PC-9 (cell line): ENCODE data around the gene IRF5. TPM values are rescaled to one million over a fixed set of nuclear protein-coding genes. Genes with fewer than 3 reads are reported as not detected.

ENCODE experiments used
- BruUV-seq: library from RNA; stranded (reverse); fragments of 400-500 nt; replicated peaks from 2 replicates; lab custom pipeline; 2021; lab: Mats Ljungman, UMichigan
- CTCF ChIA-PET: fragments of 300-600 bp; sonication (Branson Sonifier 250); formaldehyde crosslinking; loops from one replicate; lab custom pipeline; 2022; ENCODE audit warnings: antibody characterized with exemption; lab: Charles Lee
- POLR2A ChIA-PET: fragments of 300-600 bp; sonication (Branson Sonifier 250); formaldehyde crosslinking; loops from one replicate; lab custom pipeline; 2022; ENCODE audit warnings: antibody characterized with exemption; ENCODE audit not compliant: unreplicated experiment; lab: Charles Lee
- DNase-seq, 2 experiments: peaks; one replicate each; pipeline versions ENCODE4 v3.0.0 to v3.0.0-alpha.2; 2015 to 2022; ENCODE audit warnings: mixed read lengths in 1 of 2
- H2AFZ ChIP-seq: fragments of 200-600 bp; sonication (generic); 2 replicates; pipeline ENCODE4 v1.8.1; 2017; ENCODE audit warnings: antibody characterized with exemption
- H3F3A ChIP-seq: fragments of 200-600 bp; sonication (generic); 2 replicates; pipeline ENCODE4 v1.8.1; 2017; ENCODE audit warnings: antibody characterized with exemption, mild to moderate bottlenecking, low read depth; ENCODE audit not compliant: insufficient read depth
- H3K27ac ChIP-seq: fragments of 200-600 bp; sonication (generic); 2 replicates; pipeline ENCODE4 v1.6.1; 2016; ENCODE audit warnings: mixed run types
- H3K27me3 ChIP-seq: fragments of 200-600 bp; sonication (generic); 2 replicates; pipeline ENCODE4 v1.6.1; 2016; ENCODE audit warnings: low read depth, mixed run types; ENCODE audit not compliant: insufficient read depth
- H3K36me3 ChIP-seq: fragments of 200-600 bp; sonication (generic); 2 replicates; pipeline ENCODE4 v1.6.1; 2016; ENCODE audit warnings: low read depth, mixed run types
- H3K4me1 ChIP-seq: fragments of 200-600 bp; sonication (generic); replicated peaks from 2 replicates; pipeline ENCODE4 v1.6.1; 2016; ENCODE audit warnings: mixed run types; ENCODE audit not compliant: insufficient read depth
- H3K4me2 ChIP-seq: fragments of 200-600 bp; sonication (generic); 2 replicates; pipeline ENCODE4 v1.6.1; 2017; ENCODE audit warnings: mixed run types
- H3K4me3 ChIP-seq: fragments of 200-600 bp; sonication (generic); 2 replicates; pipeline ENCODE4 v1.6.1; 2016; ENCODE audit warnings: mixed run types
- H3K79me2 ChIP-seq: fragments of 200-600 bp; sonication (generic); 2 replicates; pipeline ENCODE4 v1.6.1; 2017; ENCODE audit warnings: low read depth, mixed run types
- H3K9me2 ChIP-seq: fragments of 200-600 bp; sonication (generic); 2 replicates; pipeline ENCODE4 v1.8.1; 2017; ENCODE audit warnings: mild to moderate bottlenecking; ENCODE audit not compliant: insufficient read depth
- H3K9me3 ChIP-seq: fragments of 200-600 bp; sonication (generic); 2 replicates; pipeline ENCODE4 v1.8.1; 2016; ENCODE audit warnings: low read depth; ENCODE audit not compliant: insufficient read depth
- H4K20me1 ChIP-seq: fragments of 200-600 bp; sonication (generic); 2 replicates; pipeline ENCODE4 v1.8.1; 2017; ENCODE audit not compliant: insufficient read depth
- EZH2 ChIP-seq: fragments of 200-600 bp; sonication (generic); IDR thresholded peaks from 2 replicates; pipeline ENCODE4 v1.8.0; 2017; ENCODE audit warnings: antibody characterized with exemption, low read depth
- intact Hi-C: fragments of 100-400 bp; cut with micrococcal nuclease; formaldehyde crosslinking; loops from one replicate; pipeline ENCODE4 v1.10.0; 2022; ENCODE audit not compliant: unreplicated experiment
- total RNA-seq: library from RNA; stranded (reverse); gene quantifications from 2 replicates; pipeline ENCODE4 v1.2.3, GENCODE V29; 2021
- TF ChIP-seq, protein P1 (sequence below): fragments of 200-600 bp; sonication (generic); conservative IDR thresholded peaks from 2 replicates; pipeline ENCODE4 v1.6.1; 2017; ENCODE audit warnings: mixed run types, antibody characterized with exemption, mild to moderate bottlenecking, moderate library complexity

Gene IRF5
- total RNA-seq, 1 experiment from 2014 or later = 3.4 TPM

DNA sequence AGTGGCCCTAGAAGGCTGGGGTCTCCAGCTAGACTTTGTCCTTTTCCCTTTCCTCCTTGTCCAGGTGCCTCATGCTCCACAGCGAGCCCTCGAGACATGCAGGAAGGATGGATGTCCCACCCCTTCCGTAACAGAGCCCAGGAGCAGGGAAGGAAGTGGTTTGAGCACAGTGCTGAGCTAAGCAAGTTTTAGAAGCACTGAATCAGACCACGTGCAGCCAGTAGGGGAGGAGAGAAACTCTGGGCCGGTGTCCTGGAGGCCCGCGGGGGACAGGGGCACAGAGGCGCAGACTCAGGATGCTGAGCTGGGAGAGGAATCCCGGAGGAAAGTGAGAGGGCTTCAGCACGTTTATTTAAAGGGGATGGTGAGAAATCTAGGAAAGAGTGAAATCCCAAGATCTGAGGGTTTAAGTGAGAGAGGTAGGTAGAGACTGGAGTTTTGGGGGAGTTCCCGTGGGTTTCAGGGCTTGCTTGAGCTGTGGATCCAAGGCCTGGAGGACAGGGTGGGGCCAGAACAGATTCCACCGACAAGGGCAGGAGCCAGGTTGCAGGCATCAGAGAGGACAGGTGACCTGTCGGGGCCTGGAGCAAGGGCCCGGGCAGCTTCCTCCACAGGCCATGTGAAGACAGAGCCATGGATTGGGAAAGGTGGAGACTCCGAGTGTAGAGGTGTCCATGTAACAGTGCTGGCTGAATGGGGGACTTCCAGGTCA lies 4.4 kb upstream of the IRF5 start:
- no peaks in the 10 kb centered on the region for H3K79me2 ChIP-seq
- no peak overlapping the region for H3K4me2 ChIP-seq
- H4K20me1 ChIP-seq = no peaks in the 10 kb centered on the region
- no peak for DNase-seq
- H3F3A ChIP-seq = no peaks in the 10 kb centered on the region
- ChIA-PET POLR2A (interaction anchor here (0.7 kb wide), 1 partner anchor 11 kb away, joined by 4 read pairs; no protein-coding TSS in a partner anchor), CTCF (no interaction called here)
- peaks cover 10% of the 10 kb centered on the region for H3K27me3 ChIP-seq
- H3K4me3 ChIP-seq = no peak overlapping the region
- no TSS peak for BruUV-seq
- intact Hi-C loops = no loop called here
- H3K9me2 ChIP-seq = no peaks in the 10 kb centered on the region
- H3K27ac ChIP-seq = no peak overlapping the region
- no peak overlapping the region for H2AFZ ChIP-seq
- no peaks in the 10 kb centered on the region for H3K36me3 ChIP-seq
- no peaks in the 10 kb centered on the region for H3K9me3 ChIP-seq
- no peak for TF ChIP-seq EZH2
- TF ChIP-seq, protein P1, sequence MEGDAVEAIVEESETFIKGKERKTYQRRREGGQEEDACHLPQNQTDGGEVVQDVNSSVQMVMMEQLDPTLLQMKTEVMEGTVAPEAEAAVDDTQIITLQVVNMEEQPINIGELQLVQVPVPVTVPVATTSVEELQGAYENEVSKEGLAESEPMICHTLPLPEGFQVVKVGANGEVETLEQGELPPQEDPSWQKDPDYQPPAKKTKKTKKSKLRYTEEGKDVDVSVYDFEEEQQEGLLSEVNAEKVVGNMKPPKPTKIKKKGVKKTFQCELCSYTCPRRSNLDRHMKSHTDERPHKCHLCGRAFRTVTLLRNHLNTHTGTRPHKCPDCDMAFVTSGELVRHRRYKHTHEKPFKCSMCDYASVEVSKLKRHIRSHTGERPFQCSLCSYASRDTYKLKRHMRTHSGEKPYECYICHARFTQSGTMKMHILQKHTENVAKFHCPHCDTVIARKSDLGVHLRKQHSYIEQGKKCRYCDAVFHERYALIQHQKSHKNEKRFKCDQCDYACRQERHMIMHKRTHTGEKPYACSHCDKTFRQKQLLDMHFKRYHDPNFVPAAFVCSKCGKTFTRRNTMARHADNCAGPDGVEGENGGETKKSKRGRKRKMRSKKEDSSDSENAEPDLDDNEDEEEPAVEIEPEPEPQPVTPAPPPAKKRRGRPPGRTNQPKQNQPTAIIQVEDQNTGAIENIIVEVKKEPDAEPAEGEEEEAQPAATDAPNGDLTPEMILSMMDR = no peak
- H3K4me1 ChIP-seq = no peaks in the 10 kb centered on the region

DNA sequence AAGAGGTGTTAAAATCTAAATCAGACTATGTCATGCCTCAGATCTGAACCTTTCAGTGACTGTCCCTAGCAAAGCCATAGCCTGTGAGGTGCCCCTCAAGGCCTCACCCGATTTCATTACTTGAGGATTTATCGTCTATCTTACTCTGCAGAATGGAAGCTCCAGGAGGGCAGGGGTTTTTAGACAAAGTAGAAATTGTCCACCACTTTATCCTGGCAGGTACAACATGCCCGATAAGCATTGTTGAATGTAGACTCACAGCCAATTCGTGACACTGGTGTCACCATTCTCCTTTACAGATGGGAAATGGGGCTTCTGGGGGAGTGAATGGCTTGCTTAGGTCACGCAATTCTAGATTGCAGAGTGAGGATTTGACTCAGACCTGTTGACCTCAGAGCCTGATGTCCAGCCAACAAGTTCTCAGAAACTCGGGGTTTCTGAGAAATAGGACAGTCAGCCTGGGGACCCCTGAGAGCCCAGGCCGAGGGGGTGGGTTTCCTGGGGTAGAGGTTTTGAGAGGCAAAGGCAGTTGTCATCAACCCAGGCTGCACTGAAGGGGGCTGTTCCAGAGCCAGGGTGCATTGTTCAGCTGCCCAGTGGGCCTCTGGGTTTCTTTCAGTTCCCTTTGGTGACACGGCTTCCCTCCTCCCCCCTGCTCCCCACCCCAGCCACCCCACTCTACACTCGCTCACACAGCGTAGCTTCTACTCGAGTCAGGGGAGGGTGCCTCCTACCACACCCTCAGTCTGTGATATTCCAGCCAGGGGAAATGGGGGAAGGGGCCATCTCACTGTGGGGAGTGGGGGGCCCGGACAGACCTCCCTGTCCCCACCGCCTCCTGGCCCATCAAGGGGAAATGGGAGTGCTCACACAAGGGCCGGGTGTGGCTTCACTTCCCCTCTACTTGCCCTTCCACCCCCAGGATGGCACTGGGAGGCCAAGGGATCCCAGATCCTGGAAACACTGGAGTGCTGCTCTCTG lies 3.1 kb upstream of the IRF5 start:
- no peak overlapping the region for H3K4me2 ChIP-seq
- H3F3A ChIP-seq = no peaks in the 10 kb centered on the region
- no TSS peak for BruUV-seq
- DNase-seq = no peak
- POLR2A ChIA-PET = no interaction called here
- H3K27ac ChIP-seq = no peak overlapping the region
- H3K9me3 ChIP-seq = no peaks in the 10 kb centered on the region
- H3K9me2 ChIP-seq = no peaks in the 10 kb centered on the region
- no peaks in the 10 kb centered on the region for H4K20me1 ChIP-seq
- H3K79me2 ChIP-seq = no peaks in the 10 kb centered on the region
- CTCF ChIA-PET = interaction anchor here (0.6 kb wide), 1 partner anchor 33 kb away, joined by 3 read pairs; no protein-coding TSS in a partner anchor
- peaks cover 13% of the 10 kb centered on the region for H3K27me3 ChIP-seq
- no peak overlapping the region for H3K4me3 ChIP-seq
- intact Hi-C loops = no loop called here
- H3K4me1 ChIP-seq = no peaks in the 10 kb centered on the region
- H2AFZ ChIP-seq = no peak overlapping the region
- TF ChIP-seq EZH2 = no peak
- TF ChIP-seq, protein P1 = no peak
- no peaks in the 10 kb centered on the region for H3K36me3 ChIP-seq

DNA sequence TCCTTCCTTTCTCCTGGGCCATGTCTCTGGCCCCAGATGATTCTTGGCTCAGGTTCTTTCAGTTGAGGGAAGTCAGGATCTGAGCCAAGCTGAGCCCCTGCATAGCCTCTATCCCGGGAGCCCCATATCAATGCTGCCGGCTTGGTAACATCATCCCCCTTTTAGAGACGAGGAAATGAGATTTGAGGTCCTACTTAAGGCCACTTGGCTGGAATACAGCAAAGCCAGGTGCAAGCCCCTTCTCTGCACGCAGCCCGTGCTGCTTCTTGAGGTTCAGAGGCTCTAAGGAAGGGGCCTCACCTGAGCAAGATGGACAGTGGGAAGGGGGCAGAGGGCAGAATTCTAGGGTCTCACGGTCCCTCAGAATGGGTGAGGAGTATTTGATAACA lies 2.4 kb upstream of the IRF5 start:
- H4K20me1 ChIP-seq = no peaks in the 10 kb centered on the region
- no peak for DNase-seq
- POLR2A ChIA-PET = no interaction called here
- H3K36me3 ChIP-seq = no peaks in the 10 kb centered on the region
- no TSS peak for BruUV-seq
- no peak overlapping the region for H3K4me2 ChIP-seq
- intact Hi-C loops = no loop called here
- H3K4me3 ChIP-seq = no peak overlapping the region
- H3K4me1 ChIP-seq = no peaks in the 10 kb centered on the region
- no peaks in the 10 kb centered on the region for H3K9me2 ChIP-seq
- no peak overlapping the region for H2AFZ ChIP-seq
- H3K27me3 ChIP-seq = peaks cover 13% of the 10 kb centered on the region
- no peaks in the 10 kb centered on the region for H3K79me2 ChIP-seq
- TF ChIP-seq, protein P1 = no peak
- TF ChIP-seq EZH2 = no peak
- H3K9me3 ChIP-seq = no peaks in the 10 kb centered on the region
- no peaks in the 10 kb centered on the region for H3F3A ChIP-seq
- no peak overlapping the region for H3K27ac ChIP-seq
- CTCF ChIA-PET = no interaction called here
